ENCODE measurements around the gene KRTAP4-16.
"Not testable (repeated sequence)": the region's sequence is repeated elsewhere in the genome, so short reads cannot be mapped to it uniquely, and the experiment has no call there.

Gene KRTAP4-16

GRCh38 chr17:41119696-41120690 is 18.0 kb upstream of the KRTAP4-16 start:
- DNase-seq (ENCODE audit: low read depth in 2 of 3, low spot score in 2 of 3) = not testable (repeated sequence)

- no peak for DNase-seq (ENCODE audit: low read depth in 2 of 3, low spot score in 2 of 3)
Observed at GRCh38 chr17:41118721-41119120, 16.7 kb upstream of the KRTAP4-16 start.

- DNase-seq (ENCODE audit: low read depth in 2 of 3, low spot score in 2 of 3) = not testable (repeated sequence)
Observed at GRCh38 chr17:41117846-41118386, 15.9 kb upstream of the KRTAP4-16 start, which contains the start of gene KRTAP4-11. KRTAP4-11 (minus strand) TSS chr17:41118373; CDS start chr17:41118315, 58 bp downstream.

- DNase-seq (ENCODE audit: low read depth in 2 of 3, low spot score in 2 of 3) = no peak
Observed at GRCh38 chr17:41116297-41116696, 14.3 kb upstream of the KRTAP4-16 start.

GRCh38 chr17:41111151-41111885 is 9.3 kb upstream of the KRTAP4-16 start:
- no peak for DNase-seq (ENCODE audit: low read depth in 2 of 3, low spot score in 2 of 3)

- not testable (repeated sequence) for DNase-seq (ENCODE audit: low read depth in 2 of 3, low spot score in 2 of 3)
Observed at GRCh38 chr17:41108728-41109386, 6.8 kb upstream of the KRTAP4-16 start.

- DNase-seq (ENCODE audit: low read depth in 2 of 3, low spot score in 2 of 3) = no peak
Observed at GRCh38 chr17:41107941-41108450, 6.0 kb upstream of the KRTAP4-16 start.

GRCh38 chr17:41105347-41105746 is 3.3 kb upstream of the KRTAP4-16 start, which contains the start of gene KRTAP4-9:
KRTAP4-9 (plus strand) TSS chr17:41105389; CDS start chr17:41105389, 0 bp downstream.
- not testable (repeated sequence) for DNase-seq (ENCODE audit: low read depth in 2 of 3, low spot score in 2 of 3)

- not testable (repeated sequence) for DNase-seq (ENCODE audit: low read depth in 2 of 3, low spot score in 2 of 3)
Observed at GRCh38 chr17:41104386-41105038, 2.5 kb upstream of the KRTAP4-16 start.

GRCh38 chr17:41103896-41104295 is 1.9 kb upstream of the KRTAP4-16 start:
- no peak for DNase-seq (ENCODE audit: low read depth in 2 of 3, low spot score in 2 of 3)

- not testable (repeated sequence) for DNase-seq (ENCODE audit: low read depth in 2 of 3, low spot score in 2 of 3)
Observed at GRCh38 chr17:41099682-41100480, 2.1 kb downstream of the KRTAP4-16 start.

GRCh38 chr17:41098481-41098880 is 3.5 kb downstream of the KRTAP4-16 start:
- no peak for DNase-seq (ENCODE audit: low read depth in 2 of 3, low spot score in 2 of 3)

GRCh38 chr17:41098042-41098441 is 4.0 kb downstream of the KRTAP4-16 start, which contains the start of gene KRTAP4-8:
KRTAP4-8 (minus strand) TSS chr17:41098142; CDS start chr17:41098084, 58 bp downstream.
- DNase-seq (ENCODE audit: low read depth in 2 of 3, low spot score in 2 of 3) = no peak

GRCh38 chr17:41096055-41096454 is 6.0 kb downstream of the KRTAP4-16 start:
- no peak for DNase-seq (ENCODE audit: low read depth in 2 of 3, low spot score in 2 of 3)

- not testable (repeated sequence) for DNase-seq (ENCODE audit: low read depth in 2 of 3, low spot score in 2 of 3)
Observed at GRCh38 chr17:41088760-41089352, 13.2 kb downstream of the KRTAP4-16 start.

- DNase-seq (ENCODE audit: low read depth in 2 of 3, low spot score in 2 of 3) = not testable (repeated sequence)
Observed at GRCh38 chr17:41084100-41084856, 17.7 kb downstream of the KRTAP4-16 start, which contains the start of gene KRTAP4-7. KRTAP4-7 (plus strand) TSS chr17:41084150; CDS start chr17:41084207, 57 bp downstream.

GRCh38 chr17:41083427-41083826 is 18.6 kb downstream of the KRTAP4-16 start:
- DNase-seq (ENCODE audit: low read depth in 2 of 3, low spot score in 2 of 3) = not testable (repeated sequence)

GRCh38 chr17:41082626-41083025 is 19.4 kb downstream of the KRTAP4-16 start:
- DNase-seq (ENCODE audit: low read depth in 2 of 3, low spot score in 2 of 3) = no peak
